ENCODE data around the gene SHH.

SHH gene

GRCh38 chr7:155792315-155792960 lies 19.8 kb downstream of the SHH start:
- DNase-seq (ENCODE audit: low read depth, low spot score): no peak

GRCh38 chr7:155791836-155792235 lies 20.4 kb downstream of the SHH start:
- no peak for DNase-seq (ENCODE audit: low read depth, low spot score)

- no peak for DNase-seq (ENCODE audit: low read depth, low spot score)
Observed at GRCh38 chr7:155791214-155791737, 21.0 kb downstream of the SHH start.

- no peak for DNase-seq (ENCODE audit: low read depth, low spot score)
Observed at GRCh38 chr7:155790666-155791065, 21.6 kb downstream of the SHH start.

- no peak for DNase-seq (ENCODE audit: low read depth, low spot score)
Observed at GRCh38 chr7:155789001-155789725, 23.1 kb downstream of the SHH start.

GRCh38 chr7:155788616-155789000 lies 23.7 kb downstream of the SHH start:
- no peak for DNase-seq (ENCODE audit: low read depth, low spot score)

- no peak for DNase-seq (ENCODE audit: low read depth, low spot score)
Observed at GRCh38 chr7:155787171-155787851, 25.0 kb downstream of the SHH start.

- DNase-seq (ENCODE audit: low read depth, low spot score): no peak
Observed at GRCh38 chr7:155786491-155786890, 25.8 kb downstream of the SHH start.

GRCh38 chr7:155785536-155785935 lies 26.7 kb downstream of the SHH start:
- no peak for DNase-seq (ENCODE audit: low read depth, low spot score)

- no peak for DNase-seq (ENCODE audit: low read depth, low spot score)
Observed at GRCh38 chr7:155782466-155782865, 29.8 kb downstream of the SHH start.

- DNase-seq (ENCODE audit: low read depth, low spot score): no peak
Observed at GRCh38 chr7:155781433-155781832, 30.8 kb downstream of the SHH start.

GRCh38 chr7:155780884-155781283 lies 31.4 kb downstream of the SHH start:
- DNase-seq (ENCODE audit: low read depth, low spot score): no peak

GRCh38 chr7:155778349-155778748 lies 33.9 kb downstream of the SHH start:
- no peak for DNase-seq (ENCODE audit: low read depth, low spot score)

- DNase-seq (ENCODE audit: low read depth, low spot score): no peak
Observed at GRCh38 chr7:155776606-155777005, 35.7 kb downstream of the SHH start.

GRCh38 chr7:155775691-155776090 lies 36.6 kb downstream of the SHH start:
- no peak for DNase-seq (ENCODE audit: low read depth, low spot score)

GRCh38 chr7:155774947-155775346 lies 37.3 kb downstream of the SHH start:
- DNase-seq (ENCODE audit: low read depth, low spot score): no peak

GRCh38 chr7:155773531-155773930 lies 38.7 kb downstream of the SHH start:
- DNase-seq (ENCODE audit: low read depth, low spot score): no peak

- DNase-seq (ENCODE audit: low read depth, low spot score): no peak
Observed at GRCh38 chr7:155770241-155770640, 42.0 kb downstream of the SHH start.

GRCh38 chr7:155769701-155770100 lies 42.6 kb downstream of the SHH start:
- no peak for DNase-seq (ENCODE audit: low read depth, low spot score)

- DNase-seq (ENCODE audit: low read depth, low spot score): no peak
Observed at GRCh38 chr7:155766966-155767916, 45.0 kb downstream of the SHH start.

- no peak for DNase-seq (ENCODE audit: low read depth, low spot score)
Observed at GRCh38 chr7:155766386-155766785, 45.9 kb downstream of the SHH start.

Measured in smooth muscle cell of the brain vasculature (primary cell).